ENCODE measurements around the gene OXTR.

OXTR gene

GRCh38 chr3:8739757-8740504 lies 29.5 kb downstream of the OXTR start:
- Histone ChIP-seq H3K4me3 (ENCODE audit: low read depth, low read length) (no peak overlapping the region), H3K27me3 (ENCODE audit: control insufficient read depth, insufficient read depth, low read length) (no peaks in the 10 kb centered on the region), H3K9me3 (ENCODE audit: control insufficient read depth, low read length) (no peaks in the 10 kb centered on the region), H3K79me2 (no peaks in the 10 kb centered on the region), H3K9ac (no peak overlapping the region), H3K4me1 (no peaks in the 10 kb centered on the region), H3K36me3 (ENCODE audit: control insufficient read depth, insufficient read depth, low read length) (no peaks in the 10 kb centered on the region), H3K27ac (no peak overlapping the region), H3K4me2 (ENCODE audit: low read length) (no peak overlapping the region), H2AFZ (no peak overlapping the region)
- TF ChIP-seq CTCF (IDR thresholded peaks at IDR 0.05): no peak

- no peak for TF ChIP-seq CTCF (IDR thresholded peaks at IDR 0.05)
- no peaks in the 10 kb centered on the region for H3K4me1 ChIP-seq
- H3K9me3 ChIP-seq (ENCODE audit: control insufficient read depth, low read length): no peaks in the 10 kb centered on the region
- no peak overlapping the region for H3K4me3 ChIP-seq (ENCODE audit: low read depth, low read length)
- no peaks in the 10 kb centered on the region for H3K36me3 ChIP-seq (ENCODE audit: control insufficient read depth, insufficient read depth, low read length)
- no peaks in the 10 kb centered on the region for H3K79me2 ChIP-seq
- H3K9ac ChIP-seq: no peak overlapping the region
- no peak overlapping the region for H2AFZ ChIP-seq
- H3K27me3 ChIP-seq (ENCODE audit: control insufficient read depth, insufficient read depth, low read length): no peaks in the 10 kb centered on the region
- no peak overlapping the region for H3K4me2 ChIP-seq (ENCODE audit: low read length)
- no peak overlapping the region for H3K27ac ChIP-seq
These were observed 30.8 kb downstream of the OXTR start for GRCh38 chr3:8738639-8739038.

GRCh38 chr3:8737823-8738222 lies 31.6 kb downstream of the OXTR start:
- H3K27me3 ChIP-seq (ENCODE audit: control insufficient read depth, insufficient read depth, low read length): no peaks in the 10 kb centered on the region
- H3K4me3 ChIP-seq (ENCODE audit: low read depth, low read length): no peak overlapping the region
- H3K9ac ChIP-seq: no peak overlapping the region
- no peaks in the 10 kb centered on the region for H3K9me3 ChIP-seq (ENCODE audit: control insufficient read depth, low read length)
- no peaks in the 10 kb centered on the region for H3K79me2 ChIP-seq
- H3K4me2 ChIP-seq (ENCODE audit: low read length): no peak overlapping the region
- H3K36me3 ChIP-seq (ENCODE audit: control insufficient read depth, insufficient read depth, low read length): no peaks in the 10 kb centered on the region
- H3K4me1 ChIP-seq: no peaks in the 10 kb centered on the region
- H2AFZ ChIP-seq: no peak overlapping the region
- H3K27ac ChIP-seq: no peak overlapping the region
- TF ChIP-seq CTCF (IDR thresholded peaks at IDR 0.05): no peak

GRCh38 chr3:8737301-8737700 lies 32.1 kb downstream of the OXTR start:
- H3K36me3 ChIP-seq (ENCODE audit: control insufficient read depth, insufficient read depth, low read length): no peaks in the 10 kb centered on the region
- H3K27ac ChIP-seq: no peak overlapping the region
- H3K27me3 ChIP-seq (ENCODE audit: control insufficient read depth, insufficient read depth, low read length): no peaks in the 10 kb centered on the region
- no peak for TF ChIP-seq CTCF (IDR thresholded peaks at IDR 0.05)
- no peaks in the 10 kb centered on the region for H3K4me1 ChIP-seq
- H3K9me3 ChIP-seq (ENCODE audit: control insufficient read depth, low read length): no peaks in the 10 kb centered on the region
- H2AFZ ChIP-seq: no peak overlapping the region
- H3K9ac ChIP-seq: no peak overlapping the region
- no peaks in the 10 kb centered on the region for H3K79me2 ChIP-seq
- no peak overlapping the region for H3K4me2 ChIP-seq (ENCODE audit: low read length)
- H3K4me3 ChIP-seq (ENCODE audit: low read depth, low read length): no peak overlapping the region

GRCh38 chr3:8736436-8736835 lies 33.0 kb downstream of the OXTR start:
- no peak for TF ChIP-seq CTCF (IDR thresholded peaks at IDR 0.05)
- Histone ChIP-seq H3K9ac (no peak overlapping the region), H3K4me1 (no peaks in the 10 kb centered on the region), H2AFZ (no peak overlapping the region), H3K27me3 (ENCODE audit: control insufficient read depth, insufficient read depth, low read length) (no peaks in the 10 kb centered on the region), H3K36me3 (ENCODE audit: control insufficient read depth, insufficient read depth, low read length) (no peaks in the 10 kb centered on the region), H3K9me3 (ENCODE audit: control insufficient read depth, low read length) (no peaks in the 10 kb centered on the region), H3K4me2 (ENCODE audit: low read length) (no peak overlapping the region), H3K4me3 (ENCODE audit: low read depth, low read length) (no peak overlapping the region), H3K27ac (no peak overlapping the region), H3K79me2 (no peaks in the 10 kb centered on the region)

All from parathyroid adenoma (tissue), 2 donors.